HG03342 (cell line): Measurements from ENCODE around the gene PLEKHD1.
"Not testable (repeated sequence)": the region's sequence is repeated elsewhere in the genome, so short reads cannot be mapped to it uniquely, and the experiment has no call there.

Experiments
- ATAC-seq: cut with Tn5 transposase; IDR thresholded peaks from one replicate; pipeline ENCODE4 v1.9.1; 2021; ENCODE audit warnings: mild to moderate bottlenecking, moderate library complexity; ENCODE audit not compliant: unreplicated experiment

The PLEKHD1 gene

GRCh38 chr14:69484444-69485314, at the start of gene PLEKHD1:
Gene PLEKHD1, plus strand, starts transcription at chr14:69484728. Its CDS starts 238 bp downstream, at chr14:69484966.
- no peak for ATAC-seq

GRCh38 chr14:69439521-69440270, 44.8 kb upstream of the PLEKHD1 start:
- ATAC-seq: no peak

- no peak for ATAC-seq
These were observed 42.6 kb upstream of the PLEKHD1 start for GRCh38 chr14:69441948-69442347.

GRCh38 chr14:69443296-69443805, 41.2 kb upstream of the PLEKHD1 start:
- ATAC-seq: no peak

GRCh38 chr14:69449216-69449615, 35.3 kb upstream of the PLEKHD1 start:
- ATAC-seq: no peak

GRCh38 chr14:69451941-69452340, 32.6 kb upstream of the PLEKHD1 start:
- no peak for ATAC-seq

GRCh38 chr14:69458350-69458749, 26.2 kb upstream of the PLEKHD1 start:
- ATAC-seq: no peak

GRCh38 chr14:69459122-69459521, 25.4 kb upstream of the PLEKHD1 start:
- no peak for ATAC-seq

- ATAC-seq: peak; percentile 78
These were observed 24.3 kb upstream of the PLEKHD1 start for GRCh38 chr14:69460093-69460701.

GRCh38 chr14:69464379-69464778, 20.1 kb upstream of the PLEKHD1 start:
- no peak for ATAC-seq

GRCh38 chr14:69464829-69465228, 19.7 kb upstream of the PLEKHD1 start:
- no peak for ATAC-seq

- ATAC-seq: no peak
These were observed 15.6 kb upstream of the PLEKHD1 start for GRCh38 chr14:69468949-69469348.

GRCh38 chr14:69471436-69471835, 13.1 kb upstream of the PLEKHD1 start:
- ATAC-seq: no peak

- ATAC-seq: no peak
These were observed 12.6 kb upstream of the PLEKHD1 start for GRCh38 chr14:69471916-69472315.

GRCh38 chr14:69473260-69473659, 11.3 kb upstream of the PLEKHD1 start:
- no peak for ATAC-seq

- ATAC-seq: no peak
These were observed 10.6 kb upstream of the PLEKHD1 start for GRCh38 chr14:69473946-69474345.

- ATAC-seq: no peak
These were observed 9.2 kb upstream of the PLEKHD1 start for GRCh38 chr14:69475194-69475818.

- not testable (repeated sequence) for ATAC-seq
These were observed 7.6 kb upstream of the PLEKHD1 start for GRCh38 chr14:69476824-69477450.

GRCh38 chr14:69478055-69478454, 6.5 kb upstream of the PLEKHD1 start:
- ATAC-seq: not testable (repeated sequence)

GRCh38 chr14:69479696-69480095, 4.8 kb upstream of the PLEKHD1 start:
- ATAC-seq: no peak
